ENCODE measurements around the gene VAC14. TPM values are rescaled to one million over a fixed set of nuclear protein-coding genes. Genes with fewer than 3 reads are reported as not detected.

VAC14 gene
- total and polyA plus RNA-seq, 2 experiments from 2014 or later, result 42.3 to 77.7 TPM

DNA sequence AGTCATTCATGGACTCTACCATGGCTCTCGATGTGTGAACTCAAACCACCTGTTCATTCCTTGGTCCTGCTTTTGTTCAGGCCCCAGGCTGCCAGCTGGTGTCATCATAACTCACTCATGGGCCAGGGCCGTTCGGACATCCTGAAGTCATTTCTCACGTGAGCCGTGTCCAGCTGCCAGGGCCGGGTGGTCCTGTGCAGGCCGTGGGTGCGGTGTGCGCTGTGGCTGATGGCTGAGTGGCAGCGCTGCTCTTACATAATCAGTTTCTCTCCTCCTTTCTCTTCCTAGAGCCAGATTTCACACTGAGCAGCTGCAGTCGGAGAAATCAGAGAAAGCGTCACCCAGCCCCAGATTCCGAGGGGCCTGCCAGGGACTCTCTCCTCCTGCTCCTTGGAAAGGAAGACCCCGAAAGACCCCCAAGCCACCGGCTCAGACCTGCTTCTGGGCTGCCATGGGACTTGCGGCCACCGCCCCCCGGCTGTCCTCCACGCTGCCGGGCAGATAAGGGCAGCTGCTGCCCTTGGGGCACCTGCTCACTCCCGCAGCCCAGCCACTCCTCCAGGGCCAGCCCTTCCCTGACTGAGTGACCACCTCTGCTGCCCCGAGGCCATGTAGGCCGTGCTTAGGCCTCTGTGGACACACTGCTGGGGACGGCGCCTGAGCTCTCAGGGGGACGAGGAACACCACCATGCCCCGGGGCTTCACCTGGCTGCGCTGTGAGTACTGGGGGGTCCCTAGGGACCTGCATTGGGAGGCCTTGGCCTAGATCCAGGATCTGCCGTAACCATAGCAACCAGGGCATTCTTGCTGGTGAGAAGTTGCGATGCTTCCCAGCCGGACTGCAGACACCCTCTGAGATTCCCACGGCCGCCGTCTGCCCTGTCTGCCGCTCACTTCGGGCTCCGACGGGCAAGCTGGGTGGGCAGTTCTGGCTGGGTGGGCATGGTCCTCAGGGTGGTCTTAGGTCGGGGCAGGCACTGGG lies 154.4 kb downstream of the VAC14 start, which contains the start of gene IL34:
Gene IL34, plus strand, starts transcription at position 300 of the 982 bp plus-strand sequence. Its CDS starts 389 bp downstream, at position 689.
- H3K9me3 Mint-ChIP-seq, result peaks cover 12% of the 10 kb centered on the region
- H3K4me3 Mint-ChIP-seq, result no peak within 1 kb of the TSS
- TF ChIP-seq, protein P1, sequence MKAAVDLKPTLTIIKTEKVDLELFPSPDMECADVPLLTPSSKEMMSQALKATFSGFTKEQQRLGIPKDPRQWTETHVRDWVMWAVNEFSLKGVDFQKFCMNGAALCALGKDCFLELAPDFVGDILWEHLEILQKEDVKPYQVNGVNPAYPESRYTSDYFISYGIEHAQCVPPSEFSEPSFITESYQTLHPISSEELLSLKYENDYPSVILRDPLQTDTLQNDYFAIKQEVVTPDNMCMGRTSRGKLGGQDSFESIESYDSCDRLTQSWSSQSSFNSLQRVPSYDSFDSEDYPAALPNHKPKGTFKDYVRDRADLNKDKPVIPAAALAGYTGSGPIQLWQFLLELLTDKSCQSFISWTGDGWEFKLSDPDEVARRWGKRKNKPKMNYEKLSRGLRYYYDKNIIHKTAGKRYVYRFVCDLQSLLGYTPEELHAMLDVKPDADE (IDR thresholded peaks at IDR 0.05), result no peak
- TF ChIP-seq EZH2phosphoT487 (IDR thresholded peaks at IDR 0.05; ENCODE audit: unreplicated experiment), result no peak
- TF ChIP-seq CTCF (conservative IDR thresholded peaks at IDR 0.05; ENCODE audit: low read depth in 2 of 2), result no peak
- TF ChIP-seq JUNB (IDR thresholded peaks at IDR 0.05; ENCODE audit: unreplicated experiment), result no peak
- TF ChIP-seq CREB1 (CRISPR knock-in tag; IDR thresholded peaks at IDR 0.05; ENCODE audit: low read depth), result no peak
- TF ChIP-seq ZNF114 (CRISPR knock-in tag; IDR thresholded peaks at IDR 0.05), result no peak
- no peak for TF ChIP-seq STAT1 (IDR thresholded peaks at IDR 0.05; ENCODE audit: unreplicated experiment)
- no peak for TF ChIP-seq ZNF331 (CRISPR knock-in tag; IDR thresholded peaks at IDR 0.05; ENCODE audit: low read depth)
- no peak for TF ChIP-seq ZNF462 (CRISPR knock-in tag; IDR thresholded peaks at IDR 0.05)
- TF ChIP-seq REST (IDR thresholded peaks at IDR 0.05; ENCODE audit: unreplicated experiment), result no peak
- no peak for TF ChIP-seq EZH2 (IDR thresholded peaks at IDR 0.05; ENCODE audit: low read depth, unreplicated experiment)
- H3K27ac Mint-ChIP-seq, result no peak within 1 kb of the TSS
- Histone ChIP-seq H3K4me2 (no peak within 1 kb of the TSS), H4K20me1 (replicated peaks; ENCODE audit: insufficient read depth) (no peaks in the 10 kb centered on the region), H3K27me3 (ENCODE audit: insufficient read depth) (no peaks in the 10 kb centered on the region), H3K27ac (ENCODE audit: low read depth) (no peak within 1 kb of the TSS), H3K4me1 (ENCODE audit: insufficient read depth) (peaks cover 4% of the 10 kb centered on the region; the same call in 1 of the 2 replicates), H3K4me3 (no peak within 1 kb of the TSS), H2AFZ (no peak within 1 kb of the TSS), H3K79me2 (replicated peaks; ENCODE audit: insufficient read depth) (no peaks in the 10 kb centered on the region), H3F3A (replicated peaks; ENCODE audit: low read depth) (no peaks in the 10 kb centered on the region), H3K9me2 (ENCODE audit: insufficient read depth) (no peaks in the 10 kb centered on the region), H3K36me3 (ENCODE audit: insufficient read depth) (no peaks in the 10 kb centered on the region)
- H3K36me3 Mint-ChIP-seq (ENCODE audit: low read depth), result peaks cover 18% of the 10 kb centered on the region
- H3K27me3 Mint-ChIP-seq (ENCODE audit: insufficient read depth, low read depth, poor library complexity), result peaks cover 3% of the 10 kb centered on the region
- ATAC-seq, result no peak
- DNase-seq (ENCODE audit: low spot score), result no peak
- peaks cover 17% of the 10 kb centered on the region for H3K4me1 Mint-ChIP-seq

Data from GM23338 (cell line).